Measurements from ENCODE around the gene SYNE3. TPM values are rescaled to one million over a fixed set of nuclear protein-coding genes. Genes with fewer than 3 reads are reported as not detected.

The SYNE3 gene
- total and polyA plus RNA-seq, 2 donors (not counting 1 experiment from before 2014, with no cell fraction given), result 4.9 to 24.1 TPM

DNA sequence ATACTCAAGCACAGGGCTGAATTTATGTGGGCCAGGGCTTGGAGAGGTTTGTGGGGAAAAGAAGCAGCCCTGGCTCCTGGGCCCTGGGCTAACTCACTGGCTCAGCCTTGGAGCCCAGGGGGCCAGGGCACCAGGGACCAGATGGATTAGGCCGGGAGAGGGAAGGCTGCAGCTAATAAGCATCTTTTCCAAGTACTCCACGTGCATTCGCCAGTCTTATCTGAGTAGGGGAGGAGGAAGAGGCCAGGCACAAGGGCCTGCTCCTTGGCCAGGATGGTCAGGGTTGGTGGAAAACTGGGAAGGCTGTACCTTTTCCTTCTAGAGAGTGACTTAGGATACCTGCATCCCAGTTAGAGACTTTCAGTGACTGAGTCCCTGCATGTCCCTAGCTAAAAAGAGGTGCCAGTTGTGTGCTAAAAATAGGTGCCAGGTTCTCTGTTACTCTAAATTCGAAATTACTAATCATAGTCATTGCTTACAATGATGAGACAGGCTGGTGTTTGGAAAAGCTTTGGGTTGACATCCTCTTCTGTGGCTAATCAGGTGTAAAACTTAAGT lies 19.7 kb upstream of the SYNE3 start:
- Histone ChIP-seq H3K36me3 (ENCODE audit: control insufficient read depth, insufficient read depth, low read length) (no peaks in the 10 kb centered on the region), H3K4me3 (replicated peaks in 1 of 4; ENCODE audit: control extremely low read depth in 1 of 4, insufficient read depth in 1 of 4, low read depth in 3 of 4, low read length in 4 of 4) (peak overlapping the region; percentile 67 to 93 (median 74)), H3K79me2 (ENCODE audit: control insufficient read depth, insufficient read depth, low read length) (peaks cover 80% of the 10 kb centered on the region), H3K27ac (ENCODE audit: insufficient read depth, low read length) (peak overlapping the region; percentile 75), H3K4me2 (ENCODE audit: extremely low read depth, insufficient read depth, low read length) (peak overlapping the region; percentile 94), H3K27me3 (ENCODE audit: control insufficient read depth, insufficient read depth, low read length) (no peaks in the 10 kb centered on the region), H3K4me1 (ENCODE audit: control insufficient read depth, extremely low read depth, insufficient read depth, low read length) (peaks cover 7% of the 10 kb centered on the region), H3K9ac (ENCODE audit: insufficient read depth, low read length) (peak overlapping the region; percentile 14), H4K20me1 (ENCODE audit: control insufficient read depth, extremely low read depth, insufficient read depth, low read length) (no peaks in the 10 kb centered on the region), H3K9me3 (ENCODE audit: control insufficient read depth, insufficient read depth, low read depth, low read length) (no peaks in the 10 kb centered on the region), H2AFZ (ENCODE audit: low read length) (no peak overlapping the region)
- TF ChIP-seq EZH2 (IDR thresholded peaks at IDR 0.05; ENCODE audit: low read length, missing control alignments), result no peak
- TF ChIP-seq, protein P1, sequence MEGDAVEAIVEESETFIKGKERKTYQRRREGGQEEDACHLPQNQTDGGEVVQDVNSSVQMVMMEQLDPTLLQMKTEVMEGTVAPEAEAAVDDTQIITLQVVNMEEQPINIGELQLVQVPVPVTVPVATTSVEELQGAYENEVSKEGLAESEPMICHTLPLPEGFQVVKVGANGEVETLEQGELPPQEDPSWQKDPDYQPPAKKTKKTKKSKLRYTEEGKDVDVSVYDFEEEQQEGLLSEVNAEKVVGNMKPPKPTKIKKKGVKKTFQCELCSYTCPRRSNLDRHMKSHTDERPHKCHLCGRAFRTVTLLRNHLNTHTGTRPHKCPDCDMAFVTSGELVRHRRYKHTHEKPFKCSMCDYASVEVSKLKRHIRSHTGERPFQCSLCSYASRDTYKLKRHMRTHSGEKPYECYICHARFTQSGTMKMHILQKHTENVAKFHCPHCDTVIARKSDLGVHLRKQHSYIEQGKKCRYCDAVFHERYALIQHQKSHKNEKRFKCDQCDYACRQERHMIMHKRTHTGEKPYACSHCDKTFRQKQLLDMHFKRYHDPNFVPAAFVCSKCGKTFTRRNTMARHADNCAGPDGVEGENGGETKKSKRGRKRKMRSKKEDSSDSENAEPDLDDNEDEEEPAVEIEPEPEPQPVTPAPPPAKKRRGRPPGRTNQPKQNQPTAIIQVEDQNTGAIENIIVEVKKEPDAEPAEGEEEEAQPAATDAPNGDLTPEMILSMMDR (conservative IDR thresholded peaks at IDR 0.05 in 1 of 2, IDR thresholded peaks at IDR 0.05 in 1 of 2; ENCODE audit: low read depth in 1 of 2, low read length in 2 of 2), result no peak
- DNase-seq (ENCODE audit: low read depth in 2 of 2), result no peak

DNA sequence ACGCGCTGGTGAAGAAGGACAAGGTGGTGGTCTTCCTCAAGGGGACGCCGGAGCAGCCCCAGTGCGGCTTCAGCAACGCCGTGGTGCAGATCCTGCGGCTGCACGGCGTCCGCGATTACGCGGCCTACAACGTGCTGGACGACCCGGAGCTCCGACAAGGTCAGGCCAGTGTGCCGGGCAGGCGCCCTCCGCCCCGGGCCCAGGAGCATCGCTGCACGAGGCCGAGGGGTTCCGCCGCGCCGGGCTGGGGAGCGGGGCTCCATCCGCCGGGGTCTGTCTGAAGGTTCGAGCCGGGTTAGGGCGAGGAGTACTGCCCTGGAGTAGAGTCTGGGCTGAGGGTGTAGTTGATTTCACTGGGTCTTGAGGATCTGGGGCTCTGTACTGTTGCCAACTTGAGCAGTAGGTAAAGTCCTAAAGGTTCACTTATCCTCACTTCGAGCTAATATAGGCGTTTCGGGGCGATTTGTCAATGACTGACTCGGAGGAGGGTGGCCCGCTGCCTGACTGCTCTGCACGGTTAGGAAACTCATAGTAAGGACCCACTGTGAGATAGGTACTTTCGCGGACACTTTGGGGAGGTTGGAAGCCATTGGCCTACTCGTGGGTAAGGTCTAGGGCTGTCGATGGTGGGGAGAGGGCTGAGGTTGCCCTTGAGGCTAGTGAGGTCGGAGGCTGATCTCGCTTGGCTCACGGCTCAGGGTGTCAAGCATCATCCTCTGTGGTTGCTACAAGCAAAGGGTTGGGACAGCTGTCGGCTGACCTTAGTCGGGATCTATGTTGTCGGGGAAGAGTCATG lies 19.0 kb upstream of the SYNE3 start:
- peak overlapping the region; percentile 94 for H3K4me2 ChIP-seq (ENCODE audit: extremely low read depth, insufficient read depth, low read length)
- H3K9ac ChIP-seq (ENCODE audit: insufficient read depth, low read length), result peak overlapping the region; percentile 87
- H3K9me3 ChIP-seq (ENCODE audit: control insufficient read depth, insufficient read depth, low read depth, low read length), result no peaks in the 10 kb centered on the region
- no peak for DNase-seq (ENCODE audit: low read depth in 2 of 2)
- H3K4me1 ChIP-seq (ENCODE audit: control insufficient read depth, extremely low read depth, insufficient read depth, low read length), result peaks cover 13% of the 10 kb centered on the region
- no peak for TF ChIP-seq EZH2 (IDR thresholded peaks at IDR 0.05; ENCODE audit: low read length, missing control alignments)
- TF ChIP-seq, protein P1 (conservative IDR thresholded peaks at IDR 0.05 in 1 of 2, IDR thresholded peaks at IDR 0.05 in 1 of 2; ENCODE audit: low read depth in 1 of 2, low read length in 2 of 2), result no peak
- H2AFZ ChIP-seq (ENCODE audit: low read length), result peak overlapping the region; percentile 23
- H4K20me1 ChIP-seq (ENCODE audit: control insufficient read depth, extremely low read depth, insufficient read depth, low read length), result no peaks in the 10 kb centered on the region
- peak overlapping the region; percentile 67 to 93 (median 74) for H3K4me3 ChIP-seq (replicated peaks in 1 of 4; ENCODE audit: control extremely low read depth in 1 of 4, insufficient read depth in 1 of 4, low read depth in 3 of 4, low read length in 4 of 4)
- H3K36me3 ChIP-seq (ENCODE audit: control insufficient read depth, insufficient read depth, low read length), result no peaks in the 10 kb centered on the region
- H3K79me2 ChIP-seq (ENCODE audit: control insufficient read depth, insufficient read depth, low read length), result peaks cover 84% of the 10 kb centered on the region
- peak overlapping the region; percentile 75 for H3K27ac ChIP-seq (ENCODE audit: insufficient read depth, low read length)
- H3K27me3 ChIP-seq (ENCODE audit: control insufficient read depth, insufficient read depth, low read length), result no peaks in the 10 kb centered on the region
